Erythroblast (primary cell): Measurements from ENCODE around the gene GIPC1.

Source experiments
- GATA1 ChIP-seq: IDR thresholded peaks from 2 replicates; pipeline ENCODE4 v1.6.1; 2011; ENCODE audit warnings: low read depth, mild to moderate bottlenecking, control low read depth, low read length, moderate library complexity
- POLR2A ChIP-seq: IDR thresholded peaks from 2 replicates; pipeline ENCODE4 v1.6.1; 2011; ENCODE audit warnings: mild to moderate bottlenecking, low read length

- no peak for TF ChIP-seq POLR2A
- TF ChIP-seq GATA1: no peak
Observed at GRCh38 chr19:14544047-14544446, 48.1 kb upstream of the GIPC1 start.
